GM12878 (cell line): ENCODE measurements around the gene WASF2. TPM values are rescaled to one million over a fixed set of nuclear protein-coding genes. Genes with fewer than 3 reads are reported as not detected.
A peak's percentile ranks its signal among the peaks of the same experiment; 100 is the strongest.

Source experiments
- ATAC-seq: fragments of 200-7000 bp; cut with Tn5 transposase; 3 replicates; pipeline ENCODE4 v1.9.1; 2020; ENCODE audit warnings: mild to moderate bottlenecking, moderate library complexity
- BruUV-seq: library from RNA; stranded (reverse); fragments of 400-500 nt; replicated peaks from 2 replicates; lab custom pipeline; 2021; lab: Mats Ljungman, UMichigan
- CTCF ChIA-PET: fragments of 300-600 bp; sonication (Branson Sonifier 250); formaldehyde crosslinking; extraction: SDS; loops from one replicate; lab custom pipeline; 2021; ENCODE audit warnings: inconsistent platforms; lab: Yijun Ruan, JAX
- POLR2A ChIA-PET: fragments of 350-600 bp; formaldehyde crosslinking; extraction: SDS; loops from one replicate; lab custom pipeline; 2021; ENCODE audit warnings: inconsistent platforms; lab: Charles Lee
- RAD21 ChIA-PET: fragments of 300-600 bp; sonication (Branson Sonifier 250); formaldehyde crosslinking; loops from one replicate; lab custom pipeline; 2023; ENCODE audit warnings: antibody characterized with exemption; ENCODE audit not compliant: unreplicated experiment; lab: Charles Lee
- SMC1A ChIA-PET: fragments of 300-600 bp; sonication (Branson Sonifier 250); formaldehyde crosslinking; loops from one replicate; lab custom pipeline; 2023; ENCODE audit not compliant: unreplicated experiment, uncharacterized antibody; lab: Charles Lee
- DNase-seq: peaks from one replicate; pipeline ENCODE4 v3.0.0-alpha.2; 2011; ENCODE audit warnings: low read depth, low spot score
- FAIRE-seq: peaks from 3 replicates; lab custom pipeline; 2011; peaks lifted over from hg19 to GRCh38; lab: Jason Lieb, UNC
- H2AFZ ChIP-seq: 2 replicates; pipeline ENCODE4 v1.6.0; 2011; ENCODE audit warnings: low read depth, low read length, control low read depth; ENCODE audit not compliant: control insufficient read depth
- H3K27ac ChIP-seq: 2 replicates; pipeline ENCODE4 v1.5.1; 2011; ENCODE audit warnings: control low read depth; ENCODE audit not compliant: control insufficient read depth, insufficient read depth
- H3K27me3 ChIP-seq, 2 experiments: replicated peaks in 1 of 2; 2 replicates each; pipeline versions ENCODE4 v1.6.0 to v1.6.1; 2011; ENCODE audit warnings: low read length in 1 of 2; ENCODE audit not compliant: control insufficient read depth in 2 of 2, insufficient read depth in 2 of 2
- H3K36me3 ChIP-seq, 2 experiments: 2 replicates each; pipeline ENCODE4 v1.5.1; 2011; ENCODE audit warnings: low read length in 1 of 2; ENCODE audit not compliant: control insufficient read depth in 2 of 2, insufficient read depth in 2 of 2
- H3K4me1 ChIP-seq: 2 replicates; pipeline ENCODE4 v1.6.1; 2011; ENCODE audit warnings: mild to moderate bottlenecking, low read length, moderate library complexity, mixed read lengths; ENCODE audit not compliant: control insufficient read depth, insufficient read depth
- H3K4me2 ChIP-seq: 2 replicates; pipeline ENCODE4 v1.6.0; 2011; ENCODE audit warnings: control low read depth; ENCODE audit not compliant: control insufficient read depth, insufficient read depth
- H3K4me3 ChIP-seq: fragments of 200-600 bp; sonication (generic); 2 replicates; pipeline ENCODE4 v1.5.1; 2016
- H3K79me2 ChIP-seq: 2 replicates; pipeline ENCODE4 v1.6.0; 2011; ENCODE audit warnings: low read length; ENCODE audit not compliant: control insufficient read depth, insufficient read depth
- H3K9ac ChIP-seq: 2 replicates; pipeline ENCODE4 v1.8.0; 2011; ENCODE audit warnings: low read length, control low read depth, mixed read lengths; ENCODE audit not compliant: control insufficient read depth, insufficient read depth
- H3K9me3 ChIP-seq: replicated peaks from 3 replicates; pipeline ENCODE4 v1.5.1; 2011; ENCODE audit warnings: mild to moderate bottlenecking, low read length; ENCODE audit not compliant: control insufficient read depth, insufficient read depth
- H4K20me1 ChIP-seq: 2 replicates; pipeline ENCODE4 v1.6.0; 2011; ENCODE audit not compliant: control insufficient read depth, insufficient read depth
- BACH1 ChIP-seq: fragments of 450-650 bp; IDR thresholded peaks from 2 replicates; pipeline ENCODE4 v1.6.1; 2017; ENCODE audit warnings: mild to moderate bottlenecking, borderline replicate concordance
- CBFB ChIP-seq: IDR thresholded peaks from 2 replicates; pipeline ENCODE4 v1.6.1; 2016; ENCODE audit warnings: antibody characterized with exemption, low read depth
- CREB1 ChIP-seq: IDR thresholded peaks from 2 replicates; pipeline ENCODE4 v1.6.1; 2012; ENCODE audit warnings: low read depth, mild to moderate bottlenecking, inconsistent platforms
- EED ChIP-seq: sonication (generic); IDR thresholded peaks from 2 replicates; pipeline ENCODE4 v1.6.1; 2016; ENCODE audit warnings: antibody characterized with exemption, low read depth
- FOXK2 ChIP-seq: fragments of 450-650 bp; IDR thresholded peaks from 2 replicates; pipeline ENCODE4 v1.6.1; 2017; ENCODE audit warnings: mild to moderate bottlenecking, moderate library complexity
- GATAD2B ChIP-seq: fragments of 450-650 bp; conservative IDR thresholded peaks from 2 replicates; pipeline ENCODE4 v1.6.1; 2017; ENCODE audit warnings: low read depth, mild to moderate bottlenecking, moderate library complexity
- MYC ChIP-seq: IDR thresholded peaks from 2 replicates; pipeline ENCODE4 v1.6.1; 2011; ENCODE audit warnings: mild to moderate bottlenecking, low read length, moderate library complexity, inconsistent platforms; ENCODE audit not compliant: insufficient read depth, insufficient replicate concordance, insufficient read length, severe bottlenecking
- POLR2A ChIP-seq: IDR thresholded peaks from 2 replicates; pipeline ENCODE4 v1.6.1; 2011; ENCODE audit warnings: low read depth, mild to moderate bottlenecking, low read length
- TAF1 ChIP-seq: IDR thresholded peaks from 2 replicates; pipeline ENCODE4 v1.6.1; 2011; ENCODE audit warnings: mild to moderate bottlenecking, low read depth, low read length, borderline replicate concordance
- WGBS: methylation state at CpG from one replicate; pipeline ENCODE4 v1.1.6; 2016; ENCODE audit warnings: low lambda C conversion rate; ENCODE audit not compliant: insufficient replicate concordance, insufficient coverage; ENCODE audit errors: missing lambda C conversion rate; 5-methylcytosine and 5-hydroxymethylcytosine counted together
- in situ Hi-C: fragments of 300-500 bp; cut with MboI; formaldehyde crosslinking; loops from 9 replicates; pipeline ENCODE4 v1.14.3; 2018; ENCODE audit warnings: mixed read lengths
- intact Hi-C: fragments of 100-400 bp; cut with micrococcal nuclease; formaldehyde crosslinking; loops from one replicate; pipeline ENCODE4 v1.14.2; 2022; ENCODE audit not compliant: unreplicated experiment
- polyA plus RNA-seq, 11 experiments: library from polyadenylated mRNA; depleted of rRNA in 4 of 11; unstranded in 6 of 11; stranded (reverse) in 5 of 11; fragments of >200 nt; fragmentation: Nextera tagmentation in 4 of 11; fragmentation: Illumina TruSeq in 1 of 11; extraction: Ambion mirVana in 4 of 11; extraction: Trizol in 1 of 11; gene quantifications; 1 replicate in 1 of 11; 2 replicates in 10 of 11; pipeline versions ENCODE4 v1.2.1 to v1.2.3, GENCODE V29; 2011 to 2016; ENCODE audit warnings: inconsistent platforms in 2 of 11, missing spikeins in 2 of 11, low read depth in 1 of 11
- total RNA-seq, 4 experiments: library from RNA; depleted of rRNA in 3 of 4; stranded (reverse); fragments of >200 nt in 3 of 4; fragmentation: Illumina TruSeq in 1 of 4; extraction: Trizol in 1 of 4; gene quantifications; 2 replicates each; pipeline versions ENCODE4 v1.2.1 to v1.2.3, GENCODE V29; 2013 to 2021
- TF ChIP-seq, protein P1 (sequence below): fragments of 450-650 bp; IDR thresholded peaks from 2 replicates; pipeline ENCODE4 v1.6.1; 2017; ENCODE audit warnings: mild to moderate bottlenecking

Gene WASF2
- total and polyA plus RNA-seq, 10 of the 15 experiments (the other 5 are each of a cell fraction or from before 2014, with no cell fraction given), result 7.0 to 111 (median 37.1) TPM

DNA sequence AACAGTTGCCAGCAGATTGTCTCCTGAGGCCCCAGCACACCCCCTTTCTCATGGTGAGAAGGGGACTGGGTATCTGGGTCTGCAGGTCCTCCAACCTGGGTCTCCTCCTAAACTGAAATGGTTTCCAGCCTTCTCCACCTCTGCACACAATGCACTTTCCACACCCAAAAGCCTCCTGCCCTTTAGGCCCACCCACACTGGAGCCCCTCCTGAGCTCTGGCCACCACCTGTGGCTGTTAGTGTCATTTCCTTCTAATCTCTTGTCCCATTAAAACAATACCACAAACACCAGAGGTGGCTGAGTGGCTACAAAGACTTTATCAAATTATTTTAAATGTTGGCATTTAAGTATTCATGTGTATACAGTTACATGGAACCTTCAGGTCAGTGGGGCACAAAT is 86.0 kb downstream of the WASF2 start:
- H3K4me3 ChIP-seq, result no peak overlapping the region
- no peaks in the 10 kb centered on the region for H3K79me2 ChIP-seq
- ChIA-PET SMC1A (interaction anchor here (0.7 to 2.2 kb wide), 3 partner anchors 88 to 203 kb away, joined by 3 to 8 read pairs (median 3); no protein-coding TSS in a partner anchor), CTCF (interaction anchor here (1.0 to 13.5 kb wide), 13 partner anchors 10 to 203 kb away, joined by 3 to 265 read pairs (median 6); partner anchors contain the start of genes AHDC1, MAP3K6 and WASF2), RAD21 (interaction anchor here (1.2 to 3.6 kb wide), 3 partner anchors 85 to 202 kb away, joined by 3 to 34 read pairs (median 5); partner anchors contain the start of gene AHDC1), POLR2A (interaction anchor here (0.6 to 1.3 kb wide), 2 partner anchors 12 to 38 kb away, joined by 3 read pairs; no protein-coding TSS in a partner anchor)
- in situ Hi-C loops (no loop called here), intact Hi-C loops (no loop called here)
- H3K36me3 ChIP-seq, result peaks cover 12 to 18% of the 10 kb centered on the region in 2 experiments
- no peaks in the 10 kb centered on the region for H4K20me1 ChIP-seq
- ATAC-seq (no peak), FAIRE-seq (no peak), DNase-seq (no peak)
- TF ChIP-seq FOXK2 (no peak), BACH1 (0 out of 2 replicates have a peak, but pooled peaks have one; percentile 1)
- H3K27ac ChIP-seq, result peak overlapping the region; percentile 64
- H2AFZ ChIP-seq, result no peak overlapping the region
- H3K9ac ChIP-seq, result no peak overlapping the region
- BruUV-seq, result no TSS peak
- H3K27me3 ChIP-seq, result no peaks in the 10 kb centered on the region
- H3K4me1 ChIP-seq, result peaks cover 16% of the 10 kb centered on the region
- no peaks in the 10 kb centered on the region for H3K9me3 ChIP-seq
- peak overlapping the region; percentile 30; the same call in 1 of the 2 replicates for H3K4me2 ChIP-seq

DNA sequence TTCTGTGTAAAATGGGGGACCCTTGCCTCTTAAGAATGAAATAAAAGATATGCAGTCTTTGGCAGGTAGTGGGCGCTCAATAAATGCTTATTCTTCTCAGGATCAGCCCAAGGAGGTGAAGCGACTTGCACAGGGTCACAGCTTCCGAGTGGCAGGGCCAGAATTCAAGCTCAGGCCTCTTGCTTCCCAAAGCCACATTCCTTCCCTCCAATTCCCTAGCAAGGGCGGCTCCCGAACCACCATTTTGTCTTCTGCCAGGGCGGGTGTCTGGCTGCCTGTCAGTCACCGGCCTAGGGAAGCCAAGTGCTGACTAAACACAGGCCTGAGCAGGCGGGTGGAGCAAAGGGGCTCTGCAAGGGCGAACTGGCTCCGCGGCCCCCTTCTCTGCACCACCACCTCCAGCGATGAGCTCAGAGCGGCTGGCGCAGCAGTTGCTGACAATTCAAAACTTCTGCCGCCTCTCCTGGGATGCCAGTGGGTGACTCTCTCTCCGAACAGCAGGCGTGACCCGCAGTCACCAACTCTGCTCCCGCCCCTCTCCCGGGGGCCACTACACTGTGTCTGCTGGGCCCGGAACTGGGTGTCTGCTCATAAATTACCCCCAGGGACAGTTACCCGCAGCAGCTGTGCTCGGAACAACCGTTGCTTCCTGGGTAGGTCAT is 86.8 kb downstream of the WASF2 start:
- RAD21 ChIA-PET, result interaction anchor here (0.6 to 3.6 kb wide), 7 partner anchors 13 to 260 kb away, joined by 3 to 34 read pairs (median 3); partner anchors contain the start of gene AHDC1
- ATAC-seq (peak; percentile 60), DNase-seq (no peak), FAIRE-seq (peak; percentile 44)
- peaks cover 6 to 13% of the 10 kb centered on the region in 2 experiments for H3K36me3 ChIP-seq
- SMC1A ChIA-PET, result interaction anchor here (0.7 to 2.4 kb wide), 8 partner anchors 11 to 204 kb away, joined by 3 to 9 read pairs (median 4); no protein-coding TSS in a partner anchor
- CTCF ChIA-PET, result interaction anchor here (0.6 to 13.5 kb wide), 21 partner anchors 11 to 203 kb away, joined by 3 to 265 read pairs (median 4); partner anchors contain the start of genes AHDC1, MAP3K6 and WASF2
- intact Hi-C loops, result no loop called here
- POLR2A ChIA-PET, result interaction anchor here (0.6 kb wide), 2 partner anchors 38 to 199 kb away, joined by 3 to 4 read pairs; no protein-coding TSS in a partner anchor
- no peaks in the 10 kb centered on the region for H3K79me2 ChIP-seq
- in situ Hi-C loops, result no loop called here
- H3K27ac ChIP-seq, result peak overlapping the region; percentile 64
- no peak overlapping the region for H3K4me3 ChIP-seq
- no TSS peak for BruUV-seq
- peaks cover 16% of the 10 kb centered on the region for H3K4me1 ChIP-seq
- peak overlapping the region; percentile 15; the same call in 1 of the 2 replicates for H2AFZ ChIP-seq
- no peaks in the 10 kb centered on the region for H3K9me3 ChIP-seq
- WGBS, result 5% methylated on average over 24 of the region's 24 CpGs
- peak overlapping the region; percentile 30; the same call in 1 of the 2 replicates for H3K4me2 ChIP-seq
- no peaks in the 10 kb centered on the region for H3K27me3 ChIP-seq
- H3K9ac ChIP-seq, result peak overlapping the region; percentile 37; the same call in 1 of the 2 replicates
- no peaks in the 10 kb centered on the region for H4K20me1 ChIP-seq
- TF ChIP-seq CBFB, result peak; percentile 47; the same call in 1 of the 2 replicates
- TF ChIP-seq POLR2A, result peak; percentile 63; the same call in 1 of the 2 replicates
- TF ChIP-seq, protein P1, sequence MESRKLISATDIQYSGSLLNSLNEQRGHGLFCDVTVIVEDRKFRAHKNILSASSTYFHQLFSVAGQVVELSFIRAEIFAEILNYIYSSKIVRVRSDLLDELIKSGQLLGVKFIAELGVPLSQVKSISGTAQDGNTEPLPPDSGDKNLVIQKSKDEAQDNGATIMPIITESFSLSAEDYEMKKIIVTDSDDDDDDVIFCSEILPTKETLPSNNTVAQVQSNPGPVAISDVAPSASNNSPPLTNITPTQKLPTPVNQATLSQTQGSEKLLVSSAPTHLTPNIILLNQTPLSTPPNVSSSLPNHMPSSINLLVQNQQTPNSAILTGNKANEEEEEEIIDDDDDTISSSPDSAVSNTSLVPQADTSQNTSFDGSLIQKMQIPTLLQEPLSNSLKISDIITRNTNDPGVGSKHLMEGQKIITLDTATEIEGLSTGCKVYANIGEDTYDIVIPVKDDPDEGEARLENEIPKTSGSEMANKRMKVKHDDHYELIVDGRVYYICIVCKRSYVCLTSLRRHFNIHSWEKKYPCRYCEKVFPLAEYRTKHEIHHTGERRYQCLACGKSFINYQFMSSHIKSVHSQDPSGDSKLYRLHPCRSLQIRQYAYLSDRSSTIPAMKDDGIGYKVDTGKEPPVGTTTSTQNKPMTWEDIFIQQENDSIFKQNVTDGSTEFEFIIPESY, result no peak
- TF ChIP-seq TAF1, result no peak
- 0 out of 2 replicates have a peak, but pooled peaks have one; percentile 25 for TF ChIP-seq CREB1
- TF ChIP-seq GATAD2B, result no peak
- TF ChIP-seq MYC, result no peak
- 0 out of 2 replicates have a peak, but pooled peaks have one; percentile 28 for TF ChIP-seq EED
